Breast epithelium (tissue), 4 donors: ENCODE results near the gene PARVB. TPM values are rescaled to one million over a fixed set of nuclear protein-coding genes. Genes with fewer than 3 reads are reported as not detected.

Source experiments
- DNase-seq, 2 donors: peaks; one replicate each; pipeline ENCODE4 v3.0.0-alpha.2; 2019; ENCODE audit warnings: low spot score in 2 of 2
- H3K27ac ChIP-seq, 2 donors: fragments of 200-600 bp; sonication (generic) in 1 of 2; one replicate each; pipeline ENCODE4 v1.5.1; 2016 to 2019; ENCODE audit warnings: mild to moderate bottlenecking in 1 of 2
- H3K27me3 ChIP-seq, 2 donors: fragments of 200-600 bp; sonication (generic) in 1 of 2; one replicate each; pipeline versions ENCODE4 v1.5.1 to v1.6.0; 2017 to 2019; ENCODE audit warnings: control low read depth in 1 of 2, mild to moderate bottlenecking in 1 of 2
- H3K36me3 ChIP-seq: fragments of 200-600 bp; one replicate; pipeline ENCODE4 v1.5.1; 2019
- H3K4me1 ChIP-seq, 2 donors: fragments of 200-600 bp; sonication (generic); one replicate each; pipeline ENCODE4 v1.5.1; 2016 to 2019; ENCODE audit warnings: control low read depth in 1 of 2
- H3K4me3 ChIP-seq, 3 donors: fragments of 200-600 bp; sonication (generic); 1 replicate in 2 of 3; 2 replicates in 1 of 3; pipeline ENCODE4 v1.5.1; 2016 to 2019; ENCODE audit warnings: mild to moderate bottlenecking in 3 of 3, moderate library complexity in 2 of 3
- H3K9me3 ChIP-seq, 2 donors: fragments of 200-600 bp; sonication (generic) in 1 of 2; one replicate each; pipeline ENCODE4 v1.5.1; 2016 to 2019; ENCODE audit warnings: control low read depth in 1 of 2
- POLR2A ChIP-seq: fragments of 450-650 bp; IDR thresholded peaks from one replicate; pipeline ENCODE4 v1.6.1; 2016; ENCODE audit warnings: antibody characterized with exemption, mild to moderate bottlenecking, moderate library complexity
- POLR2AphosphoS5 ChIP-seq, 3 donors: sonication (generic); formaldehyde crosslinking; IDR thresholded peaks; one replicate each; pipeline ENCODE4 v1.6.1; 2017; ENCODE audit warnings: antibody characterized with exemption in 3 of 3
- intact Hi-C: fragments of 100-400 bp; cut with DNase I; formaldehyde crosslinking; loops from one replicate; pipeline ENCODE4 v1.15.1; 2023; ENCODE audit warnings: low total_unique reads
- total RNA-seq, 3 donors: library from RNA; depleted of rRNA; stranded (reverse); fragments of >200 nt; gene quantifications; one replicate each; pipeline ENCODE4 v1.1.0, GENCODE V29; 2016
- TF ChIP-seq, protein P1 (sequence below), 3 donors: fragments of 450-650 bp; IDR thresholded peaks; one replicate each; pipeline ENCODE4 v1.5.1; 2016 to 2017; ENCODE audit warnings: antibody characterized with exemption in 3 of 3, mild to moderate bottlenecking in 3 of 3, moderate library complexity in 3 of 3

Gene PARVB
- total RNA-seq, 3 donors from 2014 or later = 12.3 to 57.6 (median 21.6) TPM

- no peak for DNase-seq
- no peak overlapping the region for H3K27ac ChIP-seq
- H3K4me1 ChIP-seq = no peaks in the 10 kb centered on the region
- H3K9me3 ChIP-seq = no peaks in the 10 kb centered on the region
- H3K4me3 ChIP-seq = no peak overlapping the region
- TF ChIP-seq, protein P1, sequence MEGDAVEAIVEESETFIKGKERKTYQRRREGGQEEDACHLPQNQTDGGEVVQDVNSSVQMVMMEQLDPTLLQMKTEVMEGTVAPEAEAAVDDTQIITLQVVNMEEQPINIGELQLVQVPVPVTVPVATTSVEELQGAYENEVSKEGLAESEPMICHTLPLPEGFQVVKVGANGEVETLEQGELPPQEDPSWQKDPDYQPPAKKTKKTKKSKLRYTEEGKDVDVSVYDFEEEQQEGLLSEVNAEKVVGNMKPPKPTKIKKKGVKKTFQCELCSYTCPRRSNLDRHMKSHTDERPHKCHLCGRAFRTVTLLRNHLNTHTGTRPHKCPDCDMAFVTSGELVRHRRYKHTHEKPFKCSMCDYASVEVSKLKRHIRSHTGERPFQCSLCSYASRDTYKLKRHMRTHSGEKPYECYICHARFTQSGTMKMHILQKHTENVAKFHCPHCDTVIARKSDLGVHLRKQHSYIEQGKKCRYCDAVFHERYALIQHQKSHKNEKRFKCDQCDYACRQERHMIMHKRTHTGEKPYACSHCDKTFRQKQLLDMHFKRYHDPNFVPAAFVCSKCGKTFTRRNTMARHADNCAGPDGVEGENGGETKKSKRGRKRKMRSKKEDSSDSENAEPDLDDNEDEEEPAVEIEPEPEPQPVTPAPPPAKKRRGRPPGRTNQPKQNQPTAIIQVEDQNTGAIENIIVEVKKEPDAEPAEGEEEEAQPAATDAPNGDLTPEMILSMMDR (IDR thresholded peaks at IDR 0.05) = no peak
- TF ChIP-seq POLR2AphosphoS5 (IDR thresholded peaks at IDR 0.05) = no peak
- TF ChIP-seq POLR2A = no peak
- no peaks in the 10 kb centered on the region for H3K27me3 ChIP-seq
- H3K36me3 ChIP-seq = no peaks in the 10 kb centered on the region
- intact Hi-C loops = no loop called here
These were observed 50.9 kb downstream of the PARVB start for GRCh38 chr22:44075022-44075421.

DNA sequence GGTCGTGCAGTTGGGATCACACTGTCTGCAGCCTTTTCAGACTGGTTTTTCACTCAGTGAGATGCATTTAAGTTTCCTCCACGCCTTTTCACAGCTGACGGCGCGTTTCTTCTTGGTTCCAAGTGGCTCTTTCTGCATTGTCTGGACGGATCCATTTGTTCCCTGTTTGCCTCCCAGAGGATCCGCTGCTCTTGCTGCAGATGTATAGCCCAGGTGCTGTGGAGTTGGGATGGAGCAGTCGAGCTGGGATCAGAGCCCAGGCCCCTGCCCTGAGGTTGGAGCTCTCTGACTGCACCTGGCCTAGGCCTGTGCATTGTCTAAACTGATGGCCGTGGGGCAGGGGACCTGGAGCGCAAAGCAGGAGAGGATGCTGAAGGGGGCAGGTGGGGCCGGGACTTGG is 51.6 kb downstream of the PARVB start:
- H3K4me1 ChIP-seq = no peaks in the 10 kb centered on the region
- H3K9me3 ChIP-seq = no peaks in the 10 kb centered on the region
- H3K27me3 ChIP-seq = no peaks in the 10 kb centered on the region
- DNase-seq = no peak
- H3K27ac ChIP-seq = no peak overlapping the region
- no peak overlapping the region for H3K4me3 ChIP-seq
- H3K36me3 ChIP-seq = no peaks in the 10 kb centered on the region
- intact Hi-C loops = no loop called here
- TF ChIP-seq POLR2A (no peak), POLR2AphosphoS5 (IDR thresholded peaks at IDR 0.05) (no peak)
- TF ChIP-seq, protein P1 (IDR thresholded peaks at IDR 0.05) = no peak

GRCh38 chr22:44076825-44077224 is 52.7 kb downstream of the PARVB start:
- Histone ChIP-seq H3K4me3 (no peak overlapping the region), H3K27ac (no peak overlapping the region), H3K27me3 (no peaks in the 10 kb centered on the region), H3K4me1 (no peaks in the 10 kb centered on the region), H3K36me3 (no peaks in the 10 kb centered on the region), H3K9me3 (no peaks in the 10 kb centered on the region)
- TF ChIP-seq POLR2AphosphoS5 (IDR thresholded peaks at IDR 0.05) = no peak
- TF ChIP-seq, protein P1 (IDR thresholded peaks at IDR 0.05) = no peak
- TF ChIP-seq POLR2A = no peak
- intact Hi-C loops = no loop called here
- DNase-seq = no peak

GRCh38 chr22:44080936-44081861 is 57.1 kb downstream of the PARVB start:
- Histone ChIP-seq H3K27me3 (no peaks in the 10 kb centered on the region), H3K9me3 (peaks cover 6 to 9% of the 10 kb centered on the region in 2 donors), H3K4me1 (no peaks in the 10 kb centered on the region), H3K27ac (no peak overlapping the region), H3K4me3 (peak overlapping the region in 1 of 3 donors; percentile 0), H3K36me3 (no peaks in the 10 kb centered on the region)
- DNase-seq = peak; percentile 59 to 76
- TF ChIP-seq POLR2AphosphoS5 (IDR thresholded peaks at IDR 0.05) = no peak
- TF ChIP-seq, protein P1 (IDR thresholded peaks at IDR 0.05) = peak; percentile 47 to 73 (median 56)
- intact Hi-C loops = loop anchor here (10.0 kb wide), 3 partner anchors 164 to 544 kb away; no protein-coding TSS in a partner anchor

DNA sequence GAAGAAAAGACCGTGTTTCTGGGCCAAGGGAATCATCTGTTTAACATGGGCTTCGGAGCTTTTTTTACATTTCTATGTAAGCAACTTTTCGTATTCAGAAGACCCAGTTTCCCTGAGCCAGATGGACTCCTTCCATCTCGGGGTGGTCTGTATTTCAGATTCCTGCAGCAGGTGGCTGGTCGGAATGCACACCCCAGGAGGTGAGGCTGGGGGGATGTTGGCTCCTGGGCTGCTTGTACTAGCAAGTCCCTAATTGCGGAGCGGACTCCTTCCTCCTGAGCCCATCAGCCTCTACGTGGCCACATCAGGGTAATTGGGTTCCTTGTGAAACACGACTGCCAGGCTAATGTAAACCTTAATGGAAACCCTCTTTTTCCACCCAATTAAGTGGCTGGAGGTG is 58.7 kb downstream of the PARVB start:
- Histone ChIP-seq H3K4me3 (no peak overlapping the region), H3K27ac (no peak overlapping the region), H3K4me1 (no peaks in the 10 kb centered on the region), H3K27me3 (no peaks in the 10 kb centered on the region), H3K36me3 (no peaks in the 10 kb centered on the region), H3K9me3 (peaks cover 6 to 9% of the 10 kb centered on the region in 2 donors)
- TF ChIP-seq, protein P1 (IDR thresholded peaks at IDR 0.05) = no peak
- TF ChIP-seq POLR2AphosphoS5 (IDR thresholded peaks at IDR 0.05) (no peak), POLR2A (no peak)
- intact Hi-C loops = loop anchor here (10.0 kb wide), 3 partner anchors 162 to 542 kb away; no protein-coding TSS in a partner anchor
- DNase-seq = no peak
